GM18861 (cell line): ENCODE data around the gene KRTAP20-3.

Experiments used
- ATAC-seq: cut with Tn5 transposase; IDR thresholded peaks from one replicate; pipeline ENCODE4 v1.9.1; 2021; ENCODE audit not compliant: unreplicated experiment

Gene KRTAP20-3

GRCh38 chr21:30680586-30680985 lies 37.9 kb downstream of the KRTAP20-3 start:
- ATAC-seq = no peak

- ATAC-seq = no peak
These were observed 41.8 kb downstream of the KRTAP20-3 start for GRCh38 chr21:30684506-30684905.

GRCh38 chr21:30689822-30690221 lies 47.2 kb downstream of the KRTAP20-3 start:
- ATAC-seq = no peak
